Endodermal cell (in vitro differentiated cells): ENCODE data around the gene HJURP. TPM values are rescaled to one million over a fixed set of nuclear protein-coding genes. Genes with fewer than 3 reads are reported as not detected.

Experiments
- DNase-seq: peaks from one replicate; pipeline ENCODE4 v3.0.0-alpha.2; 2017
- H3K27ac ChIP-seq: 2 replicates; pipeline ENCODE4 v1.5.1; 2013; ENCODE audit warnings: mild to moderate bottlenecking, low read depth, low read length, moderate library complexity
- H3K27me3 ChIP-seq: 2 replicates; pipeline ENCODE4 v1.6.1; 2013; ENCODE audit warnings: mild to moderate bottlenecking, low read length, moderate library complexity; ENCODE audit not compliant: insufficient read depth, control insufficient read depth, poor library complexity, severe bottlenecking
- H3K36me3 ChIP-seq: 2 replicates; pipeline ENCODE4 v1.7.0; 2013; ENCODE audit warnings: mild to moderate bottlenecking, low read length, moderate library complexity; ENCODE audit not compliant: control insufficient read depth, insufficient read depth
- H3K4me1 ChIP-seq: one replicate; pipeline ENCODE4 v1.7.0; 2013; ENCODE audit warnings: low read length; ENCODE audit not compliant: control insufficient read depth, insufficient read depth
- H3K4me3 ChIP-seq: 2 replicates; pipeline ENCODE4 v1.5.1; 2013; ENCODE audit warnings: mild to moderate bottlenecking, low read length, moderate library complexity
- H3K9ac ChIP-seq: 2 replicates; pipeline ENCODE4 v1.6.1; 2013; ENCODE audit warnings: mild to moderate bottlenecking, low read length, moderate library complexity; ENCODE audit not compliant: poor library complexity, severe bottlenecking; ENCODE audit errors: extremely low read depth
- H3K9me3 ChIP-seq: 2 replicates; pipeline ENCODE4 v1.6.1; 2013; ENCODE audit warnings: mild to moderate bottlenecking, low read length, moderate library complexity; ENCODE audit not compliant: control insufficient read depth
- H3K27ac Mint-ChIP-seq: 2 replicates; pipeline ENCODE4 v1.8.0; 2020; ENCODE audit warnings: mixed read lengths
- H3K27me3 Mint-ChIP-seq: 2 replicates; pipeline ENCODE4 v1.8.0; 2021; ENCODE audit warnings: mild to moderate bottlenecking, mixed read lengths; ENCODE audit not compliant: insufficient read depth
- H3K36me3 Mint-ChIP-seq: 2 replicates; pipeline ENCODE4 v1.8.0; 2020; ENCODE audit warnings: low read depth, mixed read lengths
- H3K4me1 Mint-ChIP-seq: 2 replicates; pipeline ENCODE4 v1.8.0; 2020; ENCODE audit warnings: mixed read lengths
- H3K4me3 Mint-ChIP-seq: 2 replicates; pipeline ENCODE4 v1.8.0; 2020; ENCODE audit warnings: mild to moderate bottlenecking, moderate library complexity, mixed read lengths
- H3K9me3 Mint-ChIP-seq: 2 replicates; pipeline ENCODE4 v1.8.0; 2020; ENCODE audit warnings: mild to moderate bottlenecking, mixed read lengths
- WGBS, 2 experiments: methylation state at CpG; one replicate each; pipeline versions ENCODE4 v1.1.5 to v1.1.7; 2013; ENCODE audit warnings: missing lambda C conversion rate in 2 of 2, mixed read lengths in 1 of 2; ENCODE audit not compliant: insufficient coverage in 1 of 2, insufficient read length in 1 of 2; 5-methylcytosine and 5-hydroxymethylcytosine counted together
- total RNA-seq, 2 donors: library from RNA; stranded (reverse); fragmentation: NEBNext Ultra II Directional in 1 of 2; extraction: Animal tissue kit (Norgen Biotek cat#: 25700) in 1 of 2; gene quantifications; 2 replicates in 1 of 2; 3 replicates in 1 of 2; pipeline ENCODE4 v1.2.1, GENCODE V29; 2021
- TF ChIP-seq, protein P1 (sequence below): fragments of 200-600 bp; sonication (generic); conservative IDR thresholded peaks from 2 replicates; pipeline ENCODE4 v1.5.0; 2021; ENCODE audit warnings: antibody characterized with exemption, mild to moderate bottlenecking

The HJURP gene
- total RNA-seq, 2 donors from 2014 or later = 39.4 to 78.9 TPM

DNA sequence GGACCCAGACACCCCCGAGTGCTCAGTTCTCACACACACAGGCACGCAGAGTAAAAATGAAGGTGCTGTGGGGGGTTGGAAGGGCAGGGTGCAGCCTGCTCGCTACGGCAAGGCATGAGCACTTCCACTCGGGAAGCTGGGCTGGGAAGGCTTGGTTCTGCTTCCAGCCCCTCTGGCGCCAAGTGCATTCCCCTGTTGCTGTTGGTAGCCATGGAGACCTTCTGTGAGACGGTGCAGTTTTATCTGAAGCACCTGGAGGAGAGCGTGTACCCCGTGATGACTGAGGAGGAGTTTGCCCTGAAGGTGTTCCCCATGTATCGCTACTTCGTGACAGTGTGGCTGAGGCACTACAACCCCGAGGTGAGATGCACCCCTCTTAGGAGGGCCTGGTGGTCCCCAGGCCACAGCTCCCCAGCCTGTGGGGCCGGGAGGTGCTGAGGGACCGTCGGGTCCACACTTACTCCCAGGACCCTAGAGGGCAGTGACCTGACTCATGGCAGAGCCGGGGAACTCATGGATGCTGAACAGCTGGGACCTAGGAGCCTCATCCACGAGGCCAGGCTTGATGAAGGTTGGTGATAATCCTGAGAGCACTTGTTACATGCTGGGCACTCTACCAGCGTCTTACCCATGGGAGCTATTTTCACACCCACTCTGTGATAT is 60.7 kb downstream of the HJURP start:
- H3K9me3 ChIP-seq = no peaks in the 10 kb centered on the region
- Mint-ChIP-seq H3K4me3 (no peak overlapping the region), H3K9me3 (no peaks in the 10 kb centered on the region), H3K27ac (no peak overlapping the region), H3K27me3 (peaks cover 2% of the 10 kb centered on the region), H3K36me3 (no peaks in the 10 kb centered on the region), H3K4me1 (no peaks in the 10 kb centered on the region)
- 93 to 96% methylated on average over 15 to 18 of the region's 18 CpGs for WGBS, 2 experiments
- no peaks in the 10 kb centered on the region for H3K36me3 ChIP-seq
- no peaks in the 10 kb centered on the region for H3K27me3 ChIP-seq
- DNase-seq = no peak
- no peak overlapping the region for H3K27ac ChIP-seq
- H3K9ac ChIP-seq = no peak overlapping the region
- TF ChIP-seq, protein P1, sequence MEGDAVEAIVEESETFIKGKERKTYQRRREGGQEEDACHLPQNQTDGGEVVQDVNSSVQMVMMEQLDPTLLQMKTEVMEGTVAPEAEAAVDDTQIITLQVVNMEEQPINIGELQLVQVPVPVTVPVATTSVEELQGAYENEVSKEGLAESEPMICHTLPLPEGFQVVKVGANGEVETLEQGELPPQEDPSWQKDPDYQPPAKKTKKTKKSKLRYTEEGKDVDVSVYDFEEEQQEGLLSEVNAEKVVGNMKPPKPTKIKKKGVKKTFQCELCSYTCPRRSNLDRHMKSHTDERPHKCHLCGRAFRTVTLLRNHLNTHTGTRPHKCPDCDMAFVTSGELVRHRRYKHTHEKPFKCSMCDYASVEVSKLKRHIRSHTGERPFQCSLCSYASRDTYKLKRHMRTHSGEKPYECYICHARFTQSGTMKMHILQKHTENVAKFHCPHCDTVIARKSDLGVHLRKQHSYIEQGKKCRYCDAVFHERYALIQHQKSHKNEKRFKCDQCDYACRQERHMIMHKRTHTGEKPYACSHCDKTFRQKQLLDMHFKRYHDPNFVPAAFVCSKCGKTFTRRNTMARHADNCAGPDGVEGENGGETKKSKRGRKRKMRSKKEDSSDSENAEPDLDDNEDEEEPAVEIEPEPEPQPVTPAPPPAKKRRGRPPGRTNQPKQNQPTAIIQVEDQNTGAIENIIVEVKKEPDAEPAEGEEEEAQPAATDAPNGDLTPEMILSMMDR = no peak
- no peaks in the 10 kb centered on the region for H3K4me1 ChIP-seq
- no peak overlapping the region for H3K4me3 ChIP-seq

DNA sequence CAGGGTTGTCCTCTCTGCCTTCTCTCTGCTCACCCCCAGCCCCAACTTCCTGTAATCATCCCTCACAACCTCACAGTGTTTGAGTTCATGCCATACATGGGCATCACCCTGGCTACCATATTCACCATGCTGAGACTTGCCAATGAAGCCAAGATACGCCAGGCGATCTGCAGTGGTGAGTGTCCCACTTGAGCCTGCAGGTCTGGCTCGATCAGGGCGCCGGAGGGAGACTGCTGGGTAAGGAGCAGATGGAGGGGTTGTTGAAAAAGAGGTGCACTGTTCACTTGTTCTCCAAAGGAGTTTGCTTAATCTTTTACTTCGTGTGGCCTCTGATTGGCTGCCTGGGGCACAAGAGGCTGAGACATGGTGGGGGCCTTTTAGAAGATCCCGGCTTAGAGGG is 61.6 kb downstream of the HJURP start:
- Histone ChIP-seq H3K9me3 (no peaks in the 10 kb centered on the region), H3K36me3 (no peaks in the 10 kb centered on the region), H3K4me1 (no peaks in the 10 kb centered on the region), H3K9ac (no peak overlapping the region), H3K4me3 (no peak overlapping the region), H3K27me3 (no peaks in the 10 kb centered on the region), H3K27ac (no peak overlapping the region)
- WGBS, 2 experiments = 90 to 95% methylated on average over 7 of the region's 7 CpGs
- no peak for DNase-seq
- no peak overlapping the region for H3K4me3 Mint-ChIP-seq
- TF ChIP-seq, protein P1 = no peak
- no peaks in the 10 kb centered on the region for H3K4me1 Mint-ChIP-seq
- H3K36me3 Mint-ChIP-seq = no peaks in the 10 kb centered on the region
- no peaks in the 10 kb centered on the region for H3K9me3 Mint-ChIP-seq
- H3K27ac Mint-ChIP-seq = no peak overlapping the region
- H3K27me3 Mint-ChIP-seq = no peaks in the 10 kb centered on the region

DNA sequence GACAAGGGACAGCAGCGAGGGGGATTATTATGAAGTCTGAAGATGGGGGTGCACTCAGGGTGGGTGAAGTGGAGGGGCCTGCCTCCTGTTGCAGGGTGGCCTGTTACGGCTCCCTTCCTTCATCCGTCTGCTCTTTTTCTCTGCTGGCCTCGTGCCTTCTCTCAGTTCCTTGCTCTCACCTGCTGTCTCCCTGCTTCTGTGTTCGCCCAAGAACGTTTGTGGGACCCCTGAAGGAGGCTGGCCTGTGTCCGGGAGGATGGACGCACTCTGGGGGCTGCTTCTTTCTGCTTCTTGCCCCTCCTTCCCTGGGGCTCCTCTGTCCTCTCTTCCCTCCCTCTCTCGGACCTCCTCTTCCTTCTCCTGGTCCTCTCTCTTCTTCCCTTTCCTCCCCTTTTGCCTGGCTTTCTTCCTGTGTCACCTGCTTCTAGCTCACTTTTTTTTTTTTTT is 62.4 kb downstream of the HJURP start:
- Mint-ChIP-seq H3K9me3 (no peaks in the 10 kb centered on the region), H3K4me3 (no peak overlapping the region), H3K36me3 (no peaks in the 10 kb centered on the region), H3K4me1 (no peaks in the 10 kb centered on the region), H3K27me3 (no peaks in the 10 kb centered on the region), H3K27ac (no peak overlapping the region)
- Histone ChIP-seq H3K27me3 (no peaks in the 10 kb centered on the region), H3K4me3 (no peak overlapping the region), H3K36me3 (no peaks in the 10 kb centered on the region), H3K9ac (no peak overlapping the region), H3K4me1 (no peaks in the 10 kb centered on the region), H3K9me3 (no peaks in the 10 kb centered on the region), H3K27ac (no peak overlapping the region)
- TF ChIP-seq, protein P1 = no peak
- 86 to 98% methylated on average over 8 to 9 of the region's 9 CpGs for WGBS, 2 experiments
- DNase-seq = no peak
